Nephron (organoid): Measurements from ENCODE around the gene PPP1R11.

Experiments used
- H3K27ac Mint-ChIP-seq, 3 experiments: 2 replicates each; pipeline ENCODE4 v1.8.0; 2020; ENCODE audit warnings: mixed read lengths in 3 of 3, mild to moderate bottlenecking in 2 of 3, moderate library complexity in 1 of 3
- H3K27me3 Mint-ChIP-seq: 2 replicates; pipeline ENCODE4 v1.8.0; 2021; ENCODE audit warnings: low read depth, mild to moderate bottlenecking, moderate library complexity, mixed read lengths
- H3K36me3 Mint-ChIP-seq: 2 replicates; pipeline ENCODE4 v1.8.0; 2020; ENCODE audit warnings: low read depth, mixed read lengths
- H3K4me1 Mint-ChIP-seq: 2 replicates; pipeline ENCODE4 v1.8.0; 2020; ENCODE audit warnings: mixed read lengths
- H3K4me3 Mint-ChIP-seq, 3 experiments: 2 replicates each; pipeline ENCODE4 v1.8.0; 2020; ENCODE audit warnings: mild to moderate bottlenecking in 3 of 3, mixed read lengths in 3 of 3, moderate library complexity in 2 of 3
- H3K9me3 Mint-ChIP-seq: 2 replicates; pipeline ENCODE4 v1.8.0; 2020; ENCODE audit warnings: mixed read lengths
- CTCF ChIP-seq, 3 experiments: fragments of 200-600 bp; sonication (generic); IDR thresholded peaks; one replicate each; pipeline ENCODE4 v1.5.0; 2021; ENCODE audit warnings: antibody characterized with exemption in 3 of 3; ENCODE audit not compliant: unreplicated experiment in 3 of 3

The PPP1R11 gene

GRCh38 chr6:30077218-30077617 lies 10.2 kb downstream of the PPP1R11 start:
- no peak for TF ChIP-seq CTCF (IDR thresholded peaks at IDR 0.05; ENCODE audit: unreplicated experiment in 3 of 3)
- Mint-ChIP-seq H3K36me3 (peaks cover 9% of the 10 kb centered on the region), H3K4me1 (peaks cover 6% of the 10 kb centered on the region), H3K4me3 (no peak overlapping the region), H3K27me3 (peaks cover 84% of the 10 kb centered on the region), H3K9me3 (peaks cover 5% of the 10 kb centered on the region), H3K27ac (no peak overlapping the region)

- Mint-ChIP-seq H3K36me3 (no peaks in the 10 kb centered on the region), H3K27me3 (peaks cover 63% of the 10 kb centered on the region), H3K4me3 (no peak overlapping the region), H3K4me1 (no peaks in the 10 kb centered on the region), H3K27ac (no peak overlapping the region), H3K9me3 (no peaks in the 10 kb centered on the region)
- TF ChIP-seq CTCF (IDR thresholded peaks at IDR 0.05; ENCODE audit: unreplicated experiment in 3 of 3) = no peak
These were observed 20.9 kb downstream of the PPP1R11 start for GRCh38 chr6:30087876-30088275.

GRCh38 chr6:30091577-30092381 lies 24.8 kb downstream of the PPP1R11 start:
- no peak overlapping the region for H3K27ac Mint-ChIP-seq
- no peak for TF ChIP-seq CTCF (IDR thresholded peaks at IDR 0.05; ENCODE audit: unreplicated experiment in 3 of 3)
- H3K9me3 Mint-ChIP-seq = no peaks in the 10 kb centered on the region
- no peak overlapping the region for H3K4me3 Mint-ChIP-seq
- no peaks in the 10 kb centered on the region for H3K4me1 Mint-ChIP-seq
- no peaks in the 10 kb centered on the region for H3K36me3 Mint-ChIP-seq
- peaks cover 90% of the 10 kb centered on the region for H3K27me3 Mint-ChIP-seq

GRCh38 chr6:30092852-30093543 lies 26.0 kb downstream of the PPP1R11 start:
- no peaks in the 10 kb centered on the region for H3K4me1 Mint-ChIP-seq
- no peak overlapping the region for H3K27ac Mint-ChIP-seq
- H3K9me3 Mint-ChIP-seq = no peaks in the 10 kb centered on the region
- H3K27me3 Mint-ChIP-seq = peaks cover 93% of the 10 kb centered on the region
- no peak for TF ChIP-seq CTCF (IDR thresholded peaks at IDR 0.05; ENCODE audit: unreplicated experiment in 3 of 3)
- H3K4me3 Mint-ChIP-seq = no peak overlapping the region
- H3K36me3 Mint-ChIP-seq = no peaks in the 10 kb centered on the region

- Mint-ChIP-seq H3K9me3 (no peaks in the 10 kb centered on the region), H3K27me3 (peaks cover 97% of the 10 kb centered on the region), H3K27ac (no peak overlapping the region), H3K36me3 (no peaks in the 10 kb centered on the region), H3K4me1 (no peaks in the 10 kb centered on the region), H3K4me3 (no peak overlapping the region)
- no peak for TF ChIP-seq CTCF (IDR thresholded peaks at IDR 0.05; ENCODE audit: unreplicated experiment in 3 of 3)
These were observed 27.1 kb downstream of the PPP1R11 start for GRCh38 chr6:30093951-30094661.
